Esophagus squamous epithelium (tissue), 5 donors: Measurements from ENCODE around the gene ARHGAP4. TPM values are rescaled to one million over a fixed set of nuclear protein-coding genes. Genes with fewer than 3 reads are reported as not detected.

ENCODE experiments used
- DNase-seq: peaks from one replicate; lab custom pipeline; 2025; lab: John Stamatoyannopoulos, UW
- H3K27ac ChIP-seq, 4 donors: fragments of 200-600 bp; sonication (generic); one replicate each; pipeline ENCODE4 v1.5.1; 2016 to 2019; ENCODE audit warnings: mild to moderate bottlenecking in 1 of 4
- H3K27me3 ChIP-seq, 4 donors: fragments of 200-600 bp; sonication (generic); 1 replicate in 3 of 4; 2 replicates in 1 of 4; pipeline versions ENCODE4 v1.5.1 to v1.6.0; 2017 to 2021; ENCODE audit warnings: antibody characterized with exemption in 1 of 4
- H3K36me3 ChIP-seq, 3 donors: fragments of 200-600 bp; sonication (generic); one replicate each; pipeline ENCODE4 v1.5.1; 2016 to 2019
- H3K4me1 ChIP-seq, 3 donors: fragments of 200-600 bp; sonication (generic); one replicate each; pipeline ENCODE4 v1.5.1; 2017 to 2019
- H3K4me3 ChIP-seq, 4 donors: fragments of 200-600 bp; sonication (generic); 1 replicate in 3 of 4; 2 replicates in 1 of 4; pipeline ENCODE4 v1.5.1; 2016 to 2019; ENCODE audit warnings: mild to moderate bottlenecking in 2 of 4, moderate library complexity in 1 of 4
- H3K9me3 ChIP-seq, 3 donors: fragments of 200-600 bp; sonication (generic); one replicate each; pipeline ENCODE4 v1.5.1; 2016 to 2019
- POLR2A ChIP-seq, 4 donors: fragments of 450-650 bp; IDR thresholded peaks; one replicate each; pipeline ENCODE4 v1.6.1; 2017; ENCODE audit warnings: antibody characterized with exemption in 4 of 4, mild to moderate bottlenecking in 4 of 4, moderate library complexity in 3 of 4
- WGBS, 2 donors: methylation state at CpG; one replicate each; pipeline ENCODE4 v1.1.5; 2018; 5-methylcytosine and 5-hydroxymethylcytosine counted together
- intact Hi-C: fragments of 100-400 bp; cut with DNase I; formaldehyde crosslinking; loops from one replicate; pipeline ENCODE4 v1.15.0; 2022
- total RNA-seq, 4 donors: library from RNA; depleted of rRNA; stranded (reverse); fragments of >200 nt; gene quantifications; one replicate each; pipeline ENCODE4 v1.1.0, GENCODE V29; 2016
- TF ChIP-seq, protein P1 (sequence below), 6 experiments: fragments of 450-650 bp in 4 of 6; fragments of 200-600 bp in 2 of 6; sonication (generic) in 2 of 6; IDR thresholded peaks; one replicate each; pipeline ENCODE4 v1.5.1; 2016 to 2019; ENCODE audit warnings: antibody characterized with exemption in 6 of 6, mild to moderate bottlenecking in 4 of 6, moderate library complexity in 4 of 6
- donor health status: DM: yes; HTN: yes; CAD: no.

The ARHGAP4 gene
- total RNA-seq, 4 donors from 2014 or later: 3.9 to 18.3 (median 7.6) TPM

DNA sequence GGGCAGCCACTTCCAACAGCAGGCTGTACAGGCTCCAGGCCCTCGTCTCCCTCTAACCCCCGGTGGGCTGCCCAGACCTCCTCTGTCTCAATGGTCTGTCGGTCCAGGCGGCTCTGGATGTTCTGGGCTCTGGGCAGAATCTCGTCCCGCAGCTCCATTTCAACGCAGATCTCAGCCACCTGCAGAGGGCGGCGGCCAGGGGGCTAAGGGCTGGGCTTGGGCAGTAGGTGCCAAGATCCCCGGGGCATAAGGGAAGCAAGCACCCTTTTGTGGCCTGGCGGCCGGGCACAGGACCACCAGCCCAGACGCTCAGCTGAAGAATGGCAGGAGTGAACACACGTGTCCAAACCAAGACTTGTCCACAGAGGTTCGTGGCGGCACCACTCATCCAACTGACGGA is 12.4 kb downstream of the ARHGAP4 start:
- H3K4me3 ChIP-seq: no peak overlapping the region
- no peaks in the 10 kb centered on the region for H3K36me3 ChIP-seq
- intact Hi-C loops: no loop called here
- H3K9me3 ChIP-seq: no peaks in the 10 kb centered on the region
- H3K27me3 ChIP-seq: no peaks in the 10 kb centered on the region
- no peak overlapping the region for H3K27ac ChIP-seq
- H3K4me1 ChIP-seq: peaks cover 0 to 6% (median 0%) of the 10 kb centered on the region in 3 donors
- 93% methylated on average over 4 of the region's 17 CpGs; no CpG with 5 or more reads in 1 of the 2 donors for WGBS, 2 donors
- no peak for DNase-seq
- no peak for TF ChIP-seq POLR2A (IDR thresholded peaks at IDR 0.05)
- TF ChIP-seq, protein P1, sequence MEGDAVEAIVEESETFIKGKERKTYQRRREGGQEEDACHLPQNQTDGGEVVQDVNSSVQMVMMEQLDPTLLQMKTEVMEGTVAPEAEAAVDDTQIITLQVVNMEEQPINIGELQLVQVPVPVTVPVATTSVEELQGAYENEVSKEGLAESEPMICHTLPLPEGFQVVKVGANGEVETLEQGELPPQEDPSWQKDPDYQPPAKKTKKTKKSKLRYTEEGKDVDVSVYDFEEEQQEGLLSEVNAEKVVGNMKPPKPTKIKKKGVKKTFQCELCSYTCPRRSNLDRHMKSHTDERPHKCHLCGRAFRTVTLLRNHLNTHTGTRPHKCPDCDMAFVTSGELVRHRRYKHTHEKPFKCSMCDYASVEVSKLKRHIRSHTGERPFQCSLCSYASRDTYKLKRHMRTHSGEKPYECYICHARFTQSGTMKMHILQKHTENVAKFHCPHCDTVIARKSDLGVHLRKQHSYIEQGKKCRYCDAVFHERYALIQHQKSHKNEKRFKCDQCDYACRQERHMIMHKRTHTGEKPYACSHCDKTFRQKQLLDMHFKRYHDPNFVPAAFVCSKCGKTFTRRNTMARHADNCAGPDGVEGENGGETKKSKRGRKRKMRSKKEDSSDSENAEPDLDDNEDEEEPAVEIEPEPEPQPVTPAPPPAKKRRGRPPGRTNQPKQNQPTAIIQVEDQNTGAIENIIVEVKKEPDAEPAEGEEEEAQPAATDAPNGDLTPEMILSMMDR (IDR thresholded peaks at IDR 0.05): no peak

DNA sequence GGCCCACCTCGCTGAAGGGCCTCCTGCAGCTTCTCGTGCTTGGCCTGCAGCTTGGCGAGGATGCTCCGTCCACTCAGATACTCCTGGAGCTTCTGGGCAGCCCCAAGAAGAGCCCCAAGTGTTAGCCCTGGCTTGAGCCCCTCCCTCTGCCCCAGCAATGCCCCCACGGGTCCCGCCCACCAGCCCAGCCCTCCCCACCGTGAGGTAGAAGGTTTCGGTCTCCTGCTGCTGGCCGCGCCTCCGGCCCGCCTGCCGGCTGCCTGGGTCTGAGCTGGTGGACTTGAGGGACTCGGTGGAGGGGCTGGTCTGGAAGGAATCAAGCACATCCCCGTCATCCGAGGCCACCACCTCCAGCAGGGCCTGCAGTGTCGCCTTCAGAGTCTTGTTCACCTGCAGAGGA is 12.9 kb downstream of the ARHGAP4 start:
- TF ChIP-seq, protein P1 (IDR thresholded peaks at IDR 0.05): no peak
- TF ChIP-seq POLR2A (IDR thresholded peaks at IDR 0.05): no peak
- no peak overlapping the region for H3K27ac ChIP-seq
- WGBS, 2 donors: 70% methylated on average over 2 of the region's 17 CpGs; no CpG with 5 or more reads in 1 of the 2 donors
- no peak for DNase-seq
- H3K4me1 ChIP-seq: peaks cover 0 to 6% (median 0%) of the 10 kb centered on the region in 3 donors
- no peaks in the 10 kb centered on the region for H3K9me3 ChIP-seq
- intact Hi-C loops: no loop called here
- H3K27me3 ChIP-seq: no peaks in the 10 kb centered on the region
- H3K36me3 ChIP-seq: no peaks in the 10 kb centered on the region
- H3K4me3 ChIP-seq: no peak overlapping the region

DNA sequence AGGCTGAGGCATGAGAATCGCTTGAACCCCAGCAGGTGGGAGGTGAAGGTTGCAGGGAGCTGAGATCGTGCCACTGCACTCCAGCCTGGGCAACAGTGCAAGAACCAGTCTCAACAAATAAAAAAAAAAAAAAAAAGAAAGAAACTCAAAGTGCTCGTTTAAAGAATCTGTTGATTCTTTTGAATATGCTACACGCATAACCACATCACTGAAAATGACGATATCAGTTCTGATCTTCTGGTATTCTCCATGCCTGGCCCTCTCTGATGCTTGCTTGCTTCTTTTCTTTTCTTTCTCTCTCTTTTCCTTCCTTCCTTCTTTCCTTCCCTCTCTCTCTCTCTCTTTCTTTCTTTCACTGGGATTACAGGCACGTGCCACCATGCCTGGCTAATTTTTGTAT is 14.3 kb downstream of the ARHGAP4 start:
- Histone ChIP-seq H3K9me3 (no peaks in the 10 kb centered on the region), H3K36me3 (no peaks in the 10 kb centered on the region), H3K4me3 (no peak overlapping the region), H3K27ac (no peak overlapping the region), H3K27me3 (no peaks in the 10 kb centered on the region), H3K4me1 (no peaks in the 10 kb centered on the region)
- TF ChIP-seq, protein P1 (IDR thresholded peaks at IDR 0.05): no peak
- TF ChIP-seq POLR2A (IDR thresholded peaks at IDR 0.05): no peak
- 73 to 79% methylated on average over 5 to 6 of the region's 6 CpGs for WGBS, 2 donors
- intact Hi-C loops: no loop called here
- no peak for DNase-seq

DNA sequence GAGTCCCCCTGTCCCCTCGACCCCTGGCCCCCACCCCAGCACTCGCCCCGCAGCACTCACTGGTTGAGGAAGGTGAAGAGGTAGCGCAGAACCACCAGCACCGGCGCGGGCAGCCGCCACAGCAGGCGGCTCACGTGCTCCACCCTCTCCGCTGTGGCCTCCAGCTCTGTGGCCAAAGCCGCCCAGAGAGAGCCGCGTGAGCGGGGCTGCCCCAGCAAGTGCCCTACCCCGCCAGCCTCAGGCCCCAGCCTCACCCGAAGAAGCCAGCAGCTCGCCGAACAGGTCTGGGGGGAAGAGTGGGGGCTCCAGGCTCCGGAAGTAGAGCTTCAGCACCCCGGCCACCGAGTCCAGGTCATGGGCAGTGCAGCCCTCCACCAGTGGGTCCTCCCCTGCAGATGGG is 15.6 kb downstream of the ARHGAP4 start:
- H3K4me1 ChIP-seq: no peaks in the 10 kb centered on the region
- DNase-seq: no peak
- no peaks in the 10 kb centered on the region for H3K9me3 ChIP-seq
- intact Hi-C loops: no loop called here
- no CpG with 5 or more reads among the region's 22 CpGs for WGBS, 2 donors
- H3K27ac ChIP-seq: no peak overlapping the region
- no peak for TF ChIP-seq POLR2A (IDR thresholded peaks at IDR 0.05)
- TF ChIP-seq, protein P1 (IDR thresholded peaks at IDR 0.05): no peak
- H3K27me3 ChIP-seq: no peaks in the 10 kb centered on the region
- no peak overlapping the region for H3K4me3 ChIP-seq
- H3K36me3 ChIP-seq: no peaks in the 10 kb centered on the region

DNA sequence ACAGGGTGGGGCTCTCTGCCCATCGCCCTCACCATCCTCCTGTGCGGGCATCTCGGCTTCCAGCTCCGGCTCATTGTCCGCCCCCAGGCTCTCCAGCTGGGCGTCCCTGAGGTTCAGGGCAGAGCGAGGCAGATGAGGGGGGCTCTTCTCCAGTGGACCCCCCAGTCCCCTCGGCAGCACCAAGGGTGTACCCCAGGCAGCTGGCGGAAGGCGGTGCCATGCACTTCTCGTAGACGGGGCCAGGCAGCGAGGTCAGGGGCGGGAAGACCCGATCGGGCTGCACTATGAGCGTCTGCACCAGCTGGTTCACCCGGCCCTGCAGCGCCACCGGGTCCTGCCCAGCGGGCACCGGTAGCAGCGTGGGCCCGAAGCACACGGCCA is 16.1 kb downstream of the ARHGAP4 start:
- WGBS, 2 donors: 87% methylated on average over 3 of the region's 25 CpGs; no CpG with 5 or more reads in 1 of the 2 donors
- Histone ChIP-seq H3K4me3 (no peak overlapping the region), H3K27ac (no peak overlapping the region), H3K9me3 (no peaks in the 10 kb centered on the region), H3K36me3 (no peaks in the 10 kb centered on the region), H3K4me1 (peaks cover 0 to under 1% (median 0%) of the 10 kb centered on the region in 3 donors), H3K27me3 (no peaks in the 10 kb centered on the region)
- TF ChIP-seq POLR2A (IDR thresholded peaks at IDR 0.05): no peak
- TF ChIP-seq, protein P1 (IDR thresholded peaks at IDR 0.05): no peak
- intact Hi-C loops: no loop called here
- DNase-seq: no peak
